Suppressor macrophage treated with lipopolysaccharide for 4 hours (primary cell): ENCODE measurements around the gene FBXL16.

Experiments used
- DNase-seq: peaks from one replicate; pipeline ENCODE4 v3.0.0-alpha.2; 2020

Gene FBXL16

DNA sequence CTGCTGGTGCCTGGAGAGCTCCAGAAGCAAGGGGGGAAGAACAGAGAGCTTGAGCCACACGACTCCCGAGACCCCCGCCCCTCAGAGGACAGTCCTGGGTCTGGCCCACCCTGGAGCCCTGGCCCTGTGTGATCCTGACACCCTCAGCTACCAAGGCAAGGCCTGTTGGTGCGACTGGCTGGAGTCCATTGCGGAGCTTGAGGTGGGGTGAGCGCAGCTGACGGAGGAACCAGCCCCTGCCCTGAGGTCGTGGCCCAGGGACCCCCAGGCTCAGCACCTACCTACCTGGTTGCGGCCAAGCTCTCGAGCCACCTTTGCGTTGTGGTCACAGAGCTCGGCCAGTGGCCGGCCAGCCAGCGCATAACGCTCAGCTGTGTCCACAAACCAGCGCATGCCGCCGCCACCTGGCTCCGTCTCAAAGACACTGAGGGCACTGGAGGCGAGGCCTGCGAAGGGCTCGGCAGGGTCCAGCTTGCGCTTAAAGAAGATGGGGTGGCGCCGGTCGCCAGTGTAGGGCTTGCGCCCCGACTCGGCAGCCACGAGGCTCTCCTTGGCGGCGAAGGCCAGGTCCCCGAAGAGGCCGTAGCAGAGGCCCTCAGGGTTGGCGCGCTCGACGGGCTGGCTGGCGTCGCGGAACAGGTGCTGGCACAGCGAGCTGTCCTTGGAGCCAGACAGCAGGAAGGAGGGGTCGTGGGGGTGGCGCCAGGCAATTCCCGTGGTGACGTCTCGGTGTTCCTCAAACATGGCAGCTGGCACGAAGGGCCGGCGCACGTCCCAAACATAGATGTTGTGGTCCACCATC lies 18.9 kb downstream of the FBXL16 start:
- DNase-seq = no peak

DNA sequence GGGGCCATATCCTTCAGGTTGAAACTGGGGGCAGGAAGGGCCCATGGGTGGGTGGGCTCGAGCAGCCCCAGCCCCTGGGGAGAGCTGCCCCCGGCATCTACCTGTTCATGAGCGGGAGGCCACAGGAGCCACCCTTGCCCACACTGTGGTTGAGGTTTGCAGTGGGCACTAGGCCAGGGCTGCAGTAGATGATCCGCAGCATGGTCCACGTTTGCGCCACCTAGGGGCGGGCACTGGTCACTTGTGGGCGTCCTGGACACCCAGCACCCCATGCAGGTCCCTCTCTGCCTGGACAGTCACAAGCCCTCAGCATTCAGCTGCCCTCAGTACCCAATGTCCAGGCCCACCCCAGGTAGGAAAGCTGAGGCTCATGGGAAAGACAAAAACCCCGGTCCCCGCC lies 19.6 kb downstream of the FBXL16 start:
- peak; percentile 43 for DNase-seq

DNA sequence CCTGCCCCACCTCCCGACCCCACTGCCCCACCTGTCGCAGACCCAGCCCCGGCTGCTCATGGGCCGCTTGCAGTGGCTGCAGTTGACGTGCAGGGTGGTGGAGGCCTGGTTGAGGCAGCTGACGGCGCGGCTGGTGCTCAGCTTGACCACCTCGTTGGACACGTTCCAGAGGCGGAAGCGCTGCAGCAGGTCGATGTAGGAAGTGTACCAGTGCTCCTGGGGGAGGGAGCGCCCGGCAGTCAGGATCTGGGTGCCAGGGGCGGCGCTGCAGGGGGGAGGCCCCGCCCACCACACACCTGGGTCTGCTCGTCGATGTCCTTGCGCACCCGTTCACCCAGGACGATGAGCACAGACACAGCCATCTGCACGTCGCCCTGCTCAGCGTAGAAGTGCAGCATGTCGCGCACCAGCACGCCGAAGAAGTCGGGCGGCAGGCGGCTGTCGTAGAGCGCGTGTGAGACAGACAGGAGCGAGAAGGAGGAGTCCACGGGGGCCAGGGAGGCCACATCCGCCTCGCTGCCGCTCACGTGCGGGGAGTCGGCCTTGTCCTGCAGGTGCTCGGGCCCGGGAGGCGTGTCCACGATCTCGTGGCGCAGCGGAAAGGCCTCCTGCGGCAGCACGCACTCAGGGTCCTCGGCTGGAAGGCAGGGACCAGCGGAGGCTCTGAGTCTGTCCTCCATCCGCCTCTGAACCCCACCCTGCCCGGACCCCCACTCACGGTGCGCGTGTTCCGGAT lies 20.5 kb downstream of the FBXL16 start:
- no peak for DNase-seq

DNA sequence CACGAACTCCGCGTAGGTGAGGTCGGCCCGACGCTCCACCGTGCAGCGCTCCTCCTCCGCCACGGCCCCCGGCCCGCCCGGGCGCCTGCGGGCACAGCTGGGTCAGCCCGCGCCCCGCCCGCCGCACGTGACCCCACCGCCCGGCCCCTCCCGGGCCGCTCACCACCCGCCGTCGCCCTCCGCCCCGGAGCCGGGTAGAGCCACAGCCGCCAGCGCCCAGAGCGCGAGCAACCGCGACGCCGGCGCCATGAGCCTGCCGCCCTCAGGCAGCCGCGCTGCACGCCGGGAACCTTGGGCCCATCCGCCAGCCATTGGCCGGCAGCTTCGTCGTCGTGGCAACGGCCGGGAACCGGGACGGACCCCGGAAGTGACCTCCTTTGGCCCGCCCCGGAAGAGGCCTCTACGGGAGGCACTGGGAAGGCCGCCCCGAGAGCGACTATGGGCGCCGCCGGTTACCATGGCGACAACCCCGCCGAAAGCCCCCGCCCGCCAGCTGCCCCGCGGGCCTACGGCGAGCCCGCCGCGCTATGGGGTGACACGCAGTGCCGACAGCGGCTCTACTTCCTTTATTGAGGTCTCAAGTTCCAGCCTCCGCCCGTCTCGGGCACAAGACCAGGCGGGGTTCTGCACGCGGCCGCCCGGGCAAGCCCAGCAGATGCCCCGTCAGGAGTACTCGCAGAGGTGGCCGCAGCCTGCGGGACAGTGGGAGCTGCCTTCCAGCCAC lies 21.4 kb downstream of the FBXL16 start, which contains the start of gene JMJD8:
TSS of gene JMJD8 (minus strand) at position 264 of the 724 bp plus-strand sequence. CDS start at position 249, 15 bp downstream.
- DNase-seq = peak; percentile 98

DNA sequence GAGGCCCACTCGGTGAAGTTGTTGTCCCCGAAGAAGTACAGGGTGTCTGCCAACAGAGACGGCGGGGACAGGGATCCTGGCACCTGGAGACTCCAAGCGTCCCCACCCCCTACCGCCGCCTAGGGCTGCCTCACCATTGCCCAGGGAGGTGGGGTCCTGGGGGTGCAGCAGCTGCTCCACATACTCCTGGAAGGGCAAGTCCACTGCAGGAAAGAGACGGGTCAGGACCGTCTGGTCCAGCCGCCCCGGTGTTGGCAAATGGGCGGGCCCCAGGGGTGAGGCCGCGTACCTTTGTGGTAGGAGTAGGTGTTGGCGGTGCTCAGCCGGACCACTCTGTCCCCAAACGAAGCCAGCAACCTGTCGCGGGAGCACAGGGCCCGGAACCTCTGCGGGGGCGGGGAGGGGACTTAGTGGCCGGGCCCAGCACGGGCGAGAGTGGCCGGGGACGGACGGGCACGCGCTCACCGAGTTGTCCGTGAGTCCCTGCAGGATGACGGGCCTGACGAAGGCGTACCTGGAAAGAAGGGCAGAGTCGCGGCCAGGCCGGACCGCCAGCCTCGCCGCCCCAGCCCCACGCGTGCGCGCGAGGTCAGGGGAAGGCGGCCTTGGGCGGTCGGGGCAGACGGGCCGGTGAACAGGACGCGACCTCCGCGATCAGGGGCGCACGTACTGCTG lies 22.1 kb downstream of the FBXL16 start:
- no peak for DNase-seq

DNA sequence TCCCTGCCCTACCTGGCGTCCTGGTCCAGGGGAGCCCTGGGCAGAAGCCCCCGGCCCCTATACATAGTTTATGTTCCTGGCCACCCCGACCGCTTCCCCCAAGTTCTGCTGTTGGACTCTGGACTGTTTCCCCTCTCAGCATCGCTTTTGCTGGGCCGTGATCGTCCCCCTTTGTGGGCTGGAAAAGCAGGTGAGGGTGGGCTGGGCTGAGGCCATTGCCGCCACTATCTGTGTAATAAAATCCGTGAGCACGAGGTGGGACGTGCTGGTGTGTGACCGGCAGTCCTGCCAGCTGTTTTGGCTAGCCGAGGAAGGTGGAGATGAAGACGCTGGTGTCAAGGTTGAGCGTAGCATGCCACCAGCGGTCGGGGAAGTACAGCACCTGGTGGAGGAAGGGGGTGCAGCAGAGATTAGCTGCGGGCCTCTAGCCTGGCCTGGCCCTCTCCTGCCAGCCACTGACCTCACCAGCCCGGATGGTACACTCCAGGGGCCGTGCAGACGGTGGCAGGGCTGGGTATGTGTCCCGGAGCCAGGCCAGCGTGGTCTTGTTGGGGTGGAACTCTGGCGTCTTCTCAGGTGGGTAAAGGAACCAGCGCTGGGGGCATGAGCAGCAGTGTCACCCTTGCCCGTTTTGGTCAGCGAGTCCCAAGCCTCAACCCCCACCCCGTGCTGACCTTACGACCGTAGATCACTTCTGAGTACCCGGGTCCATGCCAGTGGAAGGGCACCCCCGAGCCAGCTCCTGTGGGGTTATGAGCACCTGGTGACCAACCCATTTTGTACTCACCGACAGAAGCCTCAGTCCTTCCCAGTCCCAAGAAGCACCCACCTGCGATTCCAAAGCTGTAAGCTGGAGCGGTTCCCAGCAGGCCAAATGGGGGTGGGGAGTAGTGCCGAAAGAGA lies 22.9 kb downstream of the FBXL16 start:
- no peak for DNase-seq

DNA sequence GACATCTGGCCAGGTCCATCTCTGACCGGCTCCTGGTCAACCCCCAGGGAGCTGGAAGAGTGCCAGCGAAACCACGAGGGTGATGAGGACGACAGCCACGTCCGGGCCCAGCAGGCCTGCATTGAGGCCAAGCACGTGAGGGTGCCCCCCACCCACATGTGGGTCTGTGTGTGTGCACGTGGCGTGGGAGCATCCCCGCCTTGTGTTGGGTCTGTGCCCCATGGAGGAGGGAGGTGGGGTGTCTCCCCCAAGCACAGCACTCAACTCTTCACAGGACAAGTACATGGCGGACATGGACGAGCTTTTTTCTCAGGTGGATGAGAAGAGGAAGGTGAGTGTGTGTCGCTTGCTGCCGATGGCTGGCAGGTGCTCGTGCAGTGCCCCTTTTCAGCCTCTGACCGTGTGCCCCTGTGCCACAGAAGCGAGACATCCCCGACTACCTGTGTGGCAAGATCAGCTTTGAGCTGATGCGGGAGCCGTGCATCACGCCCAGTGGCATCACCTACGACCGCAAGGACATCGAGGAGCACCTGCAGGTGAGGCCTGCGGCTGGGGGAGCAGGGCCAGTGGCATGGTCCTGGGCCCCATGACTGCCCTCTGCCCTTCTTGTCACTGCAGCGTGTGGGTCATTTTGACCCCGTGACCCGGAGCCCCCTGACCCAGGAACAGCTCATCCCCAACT lies 23.7 kb downstream of the FBXL16 start:
- no peak for DNase-seq

DNA sequence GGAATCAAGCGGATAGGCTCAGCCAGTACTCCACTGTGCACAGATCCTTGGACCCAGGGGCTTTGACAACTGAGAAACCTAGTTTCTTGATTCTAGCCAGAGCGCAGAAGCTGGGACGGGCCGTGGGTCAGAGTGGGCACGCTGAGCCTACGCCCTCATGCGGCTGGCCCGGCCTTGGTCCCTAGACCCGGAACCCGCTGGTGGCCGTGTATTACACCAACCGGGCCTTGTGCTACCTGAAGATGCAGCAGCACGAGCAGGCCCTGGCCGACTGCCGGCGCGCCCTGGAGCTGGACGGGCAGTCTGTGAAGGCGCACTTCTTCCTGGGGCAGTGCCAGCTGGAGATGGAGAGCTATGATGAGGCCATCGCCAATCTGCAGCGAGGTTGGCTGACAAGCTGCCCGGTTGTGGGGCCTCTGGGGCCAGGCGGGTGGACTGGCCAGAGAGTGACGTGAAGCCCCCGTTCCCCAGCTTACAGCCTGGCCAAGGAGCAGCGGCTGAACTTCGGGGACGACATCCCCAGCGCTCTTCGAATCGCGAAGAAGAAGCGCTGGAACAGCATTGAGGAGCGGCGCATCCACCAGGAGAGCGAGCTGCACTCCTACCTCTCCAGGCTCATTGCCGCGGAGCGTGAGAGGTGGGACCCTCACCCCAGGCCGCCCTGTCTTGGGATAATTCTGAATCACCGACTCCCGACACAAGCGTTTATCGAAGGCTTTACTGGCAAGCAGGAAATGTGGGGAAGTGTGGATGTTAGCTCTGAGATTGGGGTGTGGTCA lies 24.4 kb downstream of the FBXL16 start:
- peak; percentile 49 for DNase-seq

DNA sequence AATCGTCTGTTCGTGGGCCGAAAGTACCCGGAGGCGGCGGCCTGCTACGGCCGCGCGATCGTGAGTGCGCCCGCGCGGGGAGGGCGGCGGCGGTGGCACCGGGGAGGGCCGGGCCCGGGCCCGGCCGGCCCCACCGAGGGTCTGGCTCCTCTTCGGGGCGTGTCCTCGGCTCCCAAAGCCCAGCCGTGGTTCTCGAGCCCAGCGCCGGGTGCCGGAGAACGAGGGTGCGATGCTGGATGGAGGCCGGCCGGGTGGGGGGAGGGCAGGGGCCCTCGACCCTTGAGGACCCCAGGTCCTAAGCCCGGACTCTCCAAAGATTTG lies 25.0 kb downstream of the FBXL16 start:
- no peak for DNase-seq

DNA sequence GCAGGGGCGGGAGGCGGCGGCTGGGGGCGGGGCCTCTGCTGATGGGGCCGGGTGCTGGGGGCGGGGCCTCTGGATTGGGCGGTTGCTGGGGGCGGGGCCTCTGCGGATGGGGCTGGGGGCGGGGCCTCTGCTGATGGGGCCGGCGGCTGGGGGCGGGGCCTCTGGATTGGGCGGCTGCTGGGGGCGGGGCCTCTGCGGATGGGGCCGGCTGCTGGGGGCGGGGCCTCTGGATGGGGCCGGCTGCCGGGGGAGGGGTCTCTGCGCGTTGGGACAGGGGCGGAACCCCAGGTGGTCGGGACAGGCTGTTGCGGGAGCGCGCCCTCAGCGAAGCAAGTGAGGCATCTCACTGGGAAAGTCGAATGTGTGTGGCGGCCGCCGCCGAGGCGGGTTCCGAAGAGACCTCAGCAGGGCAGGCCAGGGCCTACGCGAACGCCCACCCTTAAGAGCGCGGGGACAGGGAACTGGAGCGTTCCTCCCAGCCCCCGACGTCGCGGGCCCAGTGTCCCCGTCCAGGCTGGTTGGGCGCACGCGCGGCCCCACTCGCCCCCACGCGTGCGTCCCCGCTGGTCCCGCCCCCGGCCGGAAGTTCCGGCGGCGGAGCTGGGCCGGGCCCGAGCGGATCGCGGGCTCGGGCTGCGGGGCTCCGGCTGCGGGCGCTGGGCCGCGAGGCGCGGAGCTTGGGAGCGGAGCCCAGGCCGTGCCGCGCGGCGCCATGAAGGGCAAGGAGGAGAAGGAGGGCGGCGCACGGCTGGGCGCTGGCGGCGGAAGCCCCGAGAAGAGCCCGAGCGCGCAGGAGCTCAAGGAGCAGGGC lies 25.6 kb downstream of the FBXL16 start, which contains the start of gene STUB1:
TSS of gene STUB1 (plus strand) at position 597 of the 811 bp plus-strand sequence. CDS start at position 713, 116 bp downstream.
- DNase-seq = peak; percentile 94

DNA sequence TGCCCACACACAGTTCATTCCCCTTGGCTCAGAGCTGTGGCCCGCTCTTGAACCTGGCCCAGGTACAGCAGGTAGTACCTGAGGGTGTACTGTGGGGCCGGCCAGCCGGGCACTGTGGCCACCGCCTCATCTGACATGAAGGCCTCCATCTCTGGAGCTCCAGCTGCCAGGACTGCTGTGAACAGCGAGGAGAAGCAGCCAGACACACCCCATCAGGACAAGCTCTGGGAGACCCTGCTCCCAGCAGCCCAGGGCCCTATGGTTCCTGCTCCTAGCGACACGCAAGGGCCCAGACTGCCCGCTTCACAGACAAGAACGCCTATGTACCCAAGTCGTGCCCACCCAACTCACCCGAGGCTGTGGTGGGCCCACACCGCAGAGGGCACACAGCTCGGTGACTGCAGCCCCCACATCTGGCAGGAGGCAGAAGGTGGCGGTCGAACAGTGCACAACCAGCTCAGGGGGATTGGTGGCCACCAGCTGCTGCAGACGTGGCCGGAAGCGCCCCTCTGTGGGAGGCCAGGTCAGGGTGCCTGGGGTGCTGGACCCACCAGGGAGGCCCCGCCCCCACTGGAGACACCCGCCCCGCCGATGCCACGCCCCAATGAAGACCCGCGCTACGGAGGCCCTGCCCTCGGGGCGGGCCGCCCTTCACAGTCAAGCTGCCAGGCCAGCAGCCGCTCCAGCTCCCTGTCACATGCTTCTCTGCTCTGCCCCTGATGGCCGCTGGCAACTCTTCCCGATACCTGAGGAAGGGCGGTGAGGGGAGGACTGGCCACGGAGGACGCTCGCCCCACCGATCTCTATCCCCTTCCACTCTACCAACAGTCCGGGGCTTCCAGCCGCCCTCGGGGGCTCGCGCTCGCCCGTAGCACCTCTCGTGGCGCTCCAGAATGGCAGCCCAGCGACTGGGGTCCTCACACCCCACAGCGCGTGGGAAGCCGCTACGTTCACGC lies 26.5 kb downstream of the FBXL16 start:
- peak; percentile 45 for DNase-seq

DNA sequence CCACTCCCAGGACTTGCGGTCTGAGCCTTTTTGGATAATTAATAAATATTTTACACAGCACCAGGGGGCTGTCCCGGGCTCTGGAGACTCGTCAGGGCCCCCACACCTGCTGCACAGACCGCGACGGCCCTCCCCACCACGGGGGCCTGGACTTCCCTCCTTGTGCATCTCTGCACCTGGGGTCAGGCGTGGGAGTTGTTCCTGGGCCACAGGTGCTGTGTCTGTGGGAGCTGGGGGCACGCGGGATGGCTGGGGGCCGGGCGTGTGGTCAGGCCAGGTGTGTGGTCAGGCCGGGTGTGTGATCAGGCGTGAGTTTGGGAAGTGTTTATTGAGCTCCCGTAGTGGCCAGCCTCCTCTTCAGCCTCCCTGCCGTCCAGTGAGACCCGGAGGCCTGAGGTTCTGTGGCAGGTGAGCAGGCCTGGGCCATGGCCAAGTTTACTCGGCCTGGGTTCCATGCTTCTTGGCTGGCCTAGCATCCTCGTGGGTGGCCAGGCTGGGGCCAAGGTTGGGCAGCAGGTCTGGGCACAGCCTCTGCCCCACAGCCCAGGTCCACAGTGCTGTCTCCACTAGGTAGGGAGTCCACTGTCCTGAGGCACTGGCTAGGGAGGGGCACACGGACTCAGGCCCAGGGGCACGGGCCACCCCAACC lies 27.3 kb downstream of the FBXL16 start:
- DNase-seq = no peak

DNA sequence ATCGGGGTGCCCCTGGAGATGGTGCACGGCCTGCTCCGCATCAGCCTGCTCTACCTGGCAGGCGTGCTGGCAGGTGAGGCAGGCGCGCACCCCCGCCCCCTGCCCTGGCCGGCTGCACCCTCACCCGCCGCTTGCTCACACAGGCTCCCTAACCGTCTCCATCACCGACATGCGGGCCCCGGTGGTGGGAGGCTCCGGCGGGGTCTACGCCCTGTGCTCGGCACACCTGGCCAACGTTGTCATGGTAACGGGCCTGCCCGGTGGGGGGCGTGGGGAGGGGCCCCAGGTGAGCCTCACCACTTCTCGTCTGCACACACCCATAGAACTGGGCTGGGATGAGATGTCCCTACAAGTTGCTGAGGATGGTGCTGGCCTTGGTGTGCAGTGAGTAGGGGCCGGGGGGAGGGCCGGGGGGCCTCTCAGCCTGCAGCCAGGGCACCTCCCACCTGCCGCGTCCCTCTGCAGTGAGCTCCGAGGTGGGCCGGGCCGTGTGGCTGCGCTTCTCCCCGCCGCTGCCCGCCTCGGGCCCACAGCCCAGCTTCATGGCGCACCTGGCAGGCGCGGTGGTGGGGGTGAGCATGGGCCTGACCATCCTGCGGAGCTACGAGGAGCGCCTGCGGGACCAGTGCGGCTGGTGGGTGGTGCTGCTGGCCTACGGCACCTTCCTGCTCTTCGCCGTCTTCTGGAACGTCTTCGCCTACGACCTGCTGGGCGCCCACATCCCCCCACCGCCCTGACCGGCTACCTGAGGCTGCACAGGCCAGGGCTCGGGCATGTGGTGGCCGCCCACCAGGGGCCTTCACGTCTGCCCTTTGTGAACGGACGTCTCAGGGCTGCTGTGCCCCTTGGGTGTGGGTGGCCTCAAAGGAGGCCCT lies 28.0 kb downstream of the FBXL16 start:
- DNase-seq = no peak

DNA sequence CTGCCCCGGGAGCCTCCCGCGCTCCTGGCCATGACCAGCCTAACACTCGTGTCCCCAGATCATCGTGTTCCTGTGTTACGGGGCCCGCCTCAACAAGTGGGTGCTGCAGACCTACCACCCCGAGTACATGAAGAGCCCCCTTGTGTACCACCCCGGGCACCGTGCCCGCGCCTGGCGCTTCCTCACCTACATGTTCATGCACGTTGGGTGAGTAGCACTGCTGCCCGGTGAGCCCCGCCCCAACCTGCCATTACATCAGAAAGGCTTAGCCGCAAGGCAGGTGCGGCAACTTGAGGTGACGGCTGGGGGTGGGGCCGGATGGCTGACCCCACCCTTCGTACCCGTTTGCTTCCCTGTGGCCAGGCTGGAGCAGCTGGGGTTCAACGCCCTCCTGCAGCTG lies 28.7 kb downstream of the FBXL16 start:
- no peak for DNase-seq

DNA sequence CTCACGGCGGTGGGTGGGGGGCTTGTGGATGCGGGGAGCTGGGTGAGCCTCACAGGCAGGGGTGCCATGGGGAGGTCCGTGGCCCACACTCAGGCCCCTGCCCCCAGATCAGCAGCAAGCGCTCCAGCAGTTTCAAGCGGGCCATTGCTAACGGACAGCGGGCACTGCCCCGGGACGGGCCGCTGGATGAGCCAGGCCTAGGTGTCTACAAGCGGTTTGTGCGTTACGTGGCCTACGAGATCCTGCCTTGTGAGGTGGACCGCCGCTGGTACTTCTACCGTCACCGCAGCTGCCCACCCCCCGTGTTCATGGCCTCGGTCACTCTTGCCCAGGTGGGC lies 29.1 kb downstream of the FBXL16 start:
- no peak for DNase-seq

DNA sequence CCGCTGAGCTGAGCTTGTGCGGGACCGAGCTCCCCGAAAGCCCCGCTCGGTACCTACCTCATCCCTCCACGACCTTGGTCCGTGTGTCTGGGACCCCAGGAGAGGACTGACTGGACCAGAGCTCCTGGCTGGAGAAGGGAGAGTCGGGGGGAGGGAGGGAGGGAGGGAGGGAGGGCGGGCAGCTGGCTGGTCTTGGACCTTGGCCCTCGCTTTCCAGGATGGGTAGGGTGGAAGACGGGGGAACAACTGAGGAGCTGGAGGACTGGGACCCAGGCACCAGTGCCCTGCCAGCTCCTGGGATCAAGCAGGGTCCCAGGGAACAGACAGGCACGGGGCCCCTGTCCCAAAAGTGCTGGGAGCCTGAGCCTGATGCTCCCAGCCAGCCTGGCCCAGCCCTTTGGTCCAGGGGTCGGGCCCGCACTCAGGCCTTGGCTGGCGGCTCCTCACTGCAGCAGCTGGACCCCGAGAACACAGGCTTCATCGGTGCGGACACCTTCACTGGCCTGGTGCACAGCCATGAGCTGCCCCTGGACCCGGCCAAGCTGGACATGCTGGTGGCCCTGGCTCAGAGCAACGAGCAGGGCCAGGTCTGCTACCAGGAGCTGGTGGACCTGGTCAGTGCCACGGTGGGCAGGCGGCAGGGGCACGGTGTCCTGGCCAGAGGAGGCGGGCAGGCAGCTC lies 29.6 kb downstream of the FBXL16 start:
- DNase-seq = no peak
